ENCODE data around the gene LGI4. TPM values are rescaled to one million over a fixed set of nuclear protein-coding genes. Genes with fewer than 3 reads are reported as not detected.
A peak's percentile ranks its signal among the peaks of the same experiment; 100 is the strongest.

The LGI4 gene
- total RNA-seq, 1 donor from 2014 or later, result not detected

DNA sequence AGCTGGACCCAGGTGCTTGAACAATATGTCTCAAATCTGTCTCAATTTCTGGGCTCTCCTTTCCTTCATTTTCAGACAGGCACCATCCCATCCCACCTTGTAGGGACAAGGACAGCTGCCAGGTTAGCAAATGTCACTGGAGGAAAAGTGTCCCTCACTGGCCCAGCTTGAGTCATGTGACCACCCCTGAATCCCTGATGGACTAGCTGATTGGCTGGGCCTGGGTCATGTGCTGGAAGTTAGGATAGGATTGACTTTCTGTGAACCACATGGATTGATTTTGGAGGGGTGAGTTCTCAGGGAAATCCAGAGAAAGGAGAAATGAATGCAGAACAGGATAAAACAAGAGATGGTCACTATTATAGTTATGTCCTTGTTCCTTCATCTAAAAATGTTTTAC, 47.5 kb downstream of the LGI4 start:
- no peak for ATAC-seq (ENCODE audit: low read depth)
- Mint-ChIP-seq H3K4me3 (no peak overlapping the region), H3K27me3 (no peaks in the 10 kb centered on the region), H3K9me3 (no peaks in the 10 kb centered on the region), H3K27ac (peak overlapping the region; percentile 96), H3K36me3 (ENCODE audit: low read depth) (no peaks in the 10 kb centered on the region), H3K4me1 (peaks cover 78% of the 10 kb centered on the region)
- ChIA-PET CTCF (interaction anchor here (0.9 to 4.0 kb wide), 4 partner anchors 17 to 48 kb away, joined by 3 to 48 read pairs (median 10); no protein-coding TSS in a partner anchor), POLR2A (interaction anchor here (0.6 to 2.2 kb wide), 5 partner anchors 20 to 247 kb away, joined by 5 to 14 read pairs (median 11); no protein-coding TSS in a partner anchor)
- intact Hi-C loops (cut with micrococcal nuclease), result no loop called here
- DNase-seq, result no peak
- TF ChIP-seq, protein P1, sequence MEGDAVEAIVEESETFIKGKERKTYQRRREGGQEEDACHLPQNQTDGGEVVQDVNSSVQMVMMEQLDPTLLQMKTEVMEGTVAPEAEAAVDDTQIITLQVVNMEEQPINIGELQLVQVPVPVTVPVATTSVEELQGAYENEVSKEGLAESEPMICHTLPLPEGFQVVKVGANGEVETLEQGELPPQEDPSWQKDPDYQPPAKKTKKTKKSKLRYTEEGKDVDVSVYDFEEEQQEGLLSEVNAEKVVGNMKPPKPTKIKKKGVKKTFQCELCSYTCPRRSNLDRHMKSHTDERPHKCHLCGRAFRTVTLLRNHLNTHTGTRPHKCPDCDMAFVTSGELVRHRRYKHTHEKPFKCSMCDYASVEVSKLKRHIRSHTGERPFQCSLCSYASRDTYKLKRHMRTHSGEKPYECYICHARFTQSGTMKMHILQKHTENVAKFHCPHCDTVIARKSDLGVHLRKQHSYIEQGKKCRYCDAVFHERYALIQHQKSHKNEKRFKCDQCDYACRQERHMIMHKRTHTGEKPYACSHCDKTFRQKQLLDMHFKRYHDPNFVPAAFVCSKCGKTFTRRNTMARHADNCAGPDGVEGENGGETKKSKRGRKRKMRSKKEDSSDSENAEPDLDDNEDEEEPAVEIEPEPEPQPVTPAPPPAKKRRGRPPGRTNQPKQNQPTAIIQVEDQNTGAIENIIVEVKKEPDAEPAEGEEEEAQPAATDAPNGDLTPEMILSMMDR (IDR thresholded peaks at IDR 0.05), result no peak

DNA sequence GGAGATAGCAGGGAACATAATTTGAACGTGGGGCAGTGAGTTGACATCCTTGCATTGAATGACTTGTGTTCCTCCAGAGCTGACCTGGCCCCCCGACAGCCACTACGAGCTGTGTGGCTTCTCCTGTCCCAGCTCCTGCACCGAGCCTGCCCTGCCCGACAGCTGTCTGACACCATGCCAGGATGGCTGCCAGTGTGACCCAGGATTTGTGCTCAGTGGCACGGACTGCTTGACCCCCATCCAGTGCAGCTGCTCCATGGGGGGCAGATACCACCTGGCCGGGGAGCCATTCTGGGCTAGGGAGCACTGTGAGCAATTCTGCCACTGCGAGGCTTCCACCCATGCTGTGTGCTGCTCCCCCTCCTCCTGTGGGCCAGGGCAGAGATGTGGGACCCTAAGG, 48.4 kb downstream of the LGI4 start:
- ChIA-PET POLR2A (interaction anchor here (0.6 to 2.2 kb wide), 11 partner anchors 11 to 261 kb away, joined by 3 to 12 read pairs (median 4); partner anchors contain the start of gene FFAR1), CTCF (interaction anchor here (0.7 to 4.0 kb wide), 7 partner anchors 11 to 424 kb away, joined by 3 to 48 read pairs (median 3); no protein-coding TSS in a partner anchor)
- Mint-ChIP-seq H3K27me3 (no peaks in the 10 kb centered on the region), H3K9me3 (no peaks in the 10 kb centered on the region), H3K4me3 (peak overlapping the region; percentile 71), H3K27ac (peak overlapping the region; percentile 96), H3K4me1 (peaks cover 82% of the 10 kb centered on the region), H3K36me3 (ENCODE audit: low read depth) (no peaks in the 10 kb centered on the region)
- ATAC-seq (ENCODE audit: low read depth) (no peak), DNase-seq (no peak)
- intact Hi-C loops (cut with micrococcal nuclease), result loop anchor here (1.0 kb wide), 1 partner anchor 19 kb away; no protein-coding TSS in a partner anchor
- TF ChIP-seq, protein P1 (IDR thresholded peaks at IDR 0.05), result no peak

DNA sequence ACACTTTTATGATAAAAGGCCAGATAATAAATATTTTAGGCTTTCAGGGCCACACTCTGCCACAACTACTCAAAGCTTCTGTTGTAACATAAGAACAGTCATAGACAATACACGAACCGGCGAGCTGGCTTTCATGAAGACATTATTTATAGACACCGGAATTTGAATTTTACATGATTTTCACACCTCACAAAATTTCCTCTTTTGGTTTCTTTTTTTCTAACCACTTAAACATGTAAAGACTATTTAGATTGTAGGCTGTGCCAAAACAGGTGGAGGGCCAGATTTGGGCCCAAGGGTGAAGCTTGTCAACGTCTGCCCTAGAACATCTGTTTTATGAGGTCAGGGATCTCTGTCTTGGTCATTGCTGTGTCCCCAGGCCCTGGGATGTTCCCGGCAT, 48.9 kb downstream of the LGI4 start:
- H3K27me3 Mint-ChIP-seq, result no peaks in the 10 kb centered on the region
- ATAC-seq (ENCODE audit: low read depth) (peak; percentile 70), DNase-seq (no peak)
- H3K27ac Mint-ChIP-seq, result peak overlapping the region; percentile 96
- CTCF ChIA-PET, result interaction anchor here (0.7 to 4.0 kb wide), 7 partner anchors 10 to 424 kb away, joined by 3 to 48 read pairs (median 3); no protein-coding TSS in a partner anchor
- no peaks in the 10 kb centered on the region for H3K9me3 Mint-ChIP-seq
- peak overlapping the region; percentile 71 for H3K4me3 Mint-ChIP-seq
- POLR2A ChIA-PET, result interaction anchor here (0.6 to 2.2 kb wide), 12 partner anchors 11 to 262 kb away, joined by 3 to 12 read pairs (median 4); partner anchors contain the start of gene FFAR1
- TF ChIP-seq, protein P1 (IDR thresholded peaks at IDR 0.05), result no peak
- H3K36me3 Mint-ChIP-seq (ENCODE audit: low read depth), result no peaks in the 10 kb centered on the region
- H3K4me1 Mint-ChIP-seq, result peaks cover 86% of the 10 kb centered on the region
- intact Hi-C loops (cut with micrococcal nuclease), result loop anchor here (1.0 kb wide), 1 partner anchor 19 kb away; no protein-coding TSS in a partner anchor

DNA sequence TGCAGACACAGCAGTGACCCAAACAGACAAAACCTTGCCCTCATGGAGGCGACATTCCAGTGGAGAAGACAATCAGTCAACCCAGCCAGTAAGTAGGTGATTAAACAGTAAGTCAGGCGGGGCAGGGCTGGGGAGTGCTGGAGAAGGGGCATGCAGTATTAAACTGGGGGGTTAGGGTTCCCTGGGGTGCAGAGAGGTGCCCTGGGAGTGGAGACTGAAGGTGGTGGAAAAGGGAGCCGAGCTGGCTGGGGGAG, 50.4 kb downstream of the LGI4 start:
- peak overlapping the region; percentile 96 for H3K27ac Mint-ChIP-seq

More for the DNA sequence above, 50.4 kb downstream of the LGI4 start:
- intact Hi-C loops (cut with micrococcal nuclease), result loop anchor here (1.0 kb wide), 1 partner anchor 10 kb away; no protein-coding TSS in a partner anchor
- Mint-ChIP-seq H3K9me3 (no peaks in the 10 kb centered on the region), H3K36me3 (ENCODE audit: low read depth) (no peaks in the 10 kb centered on the region), H3K27me3 (no peaks in the 10 kb centered on the region), H3K4me3 (peak overlapping the region; percentile 53), H3K4me1 (peaks cover 80% of the 10 kb centered on the region)
- DNase-seq (no peak), ATAC-seq (ENCODE audit: low read depth) (no peak)
- POLR2A ChIA-PET, result interaction anchor here (0.6 to 1.0 kb wide), 2 partner anchors 119 to 675 kb away, joined by 3 read pairs; no protein-coding TSS in a partner anchor
- TF ChIP-seq, protein P1 (IDR thresholded peaks at IDR 0.05), result no peak
- CTCF ChIA-PET, result no interaction called here

All from activated B cell treated with CpG ODN at 0.5 μM for 24 hours (primary cell).